Gastroesophageal sphincter (tissue), 3 donors: ENCODE measurements around the gene VGLL2.

Source experiments
- EP300 ChIP-seq: sonication (generic); formaldehyde crosslinking; IDR thresholded peaks from one replicate; pipeline ENCODE4 v1.6.1; 2017; ENCODE audit warnings: antibody characterized with exemption, mild to moderate bottlenecking
- POLR2A ChIP-seq, 2 donors: fragments of 450-650 bp; IDR thresholded peaks; one replicate each; pipeline ENCODE4 v1.6.1; 2017; ENCODE audit warnings: antibody characterized with exemption in 2 of 2, mild to moderate bottlenecking in 2 of 2, moderate library complexity in 1 of 2
- TF ChIP-seq, protein P1 (sequence below), 4 experiments: fragments of 200-600 bp in 2 of 4; fragments of 450-650 bp in 2 of 4; sonication (generic) in 1 of 4; IDR thresholded peaks; one replicate each; pipeline ENCODE4 v1.5.1; 2017 to 2019; ENCODE audit warnings: antibody characterized with exemption in 4 of 4, mild to moderate bottlenecking in 2 of 4, moderate library complexity in 2 of 4

DNA sequence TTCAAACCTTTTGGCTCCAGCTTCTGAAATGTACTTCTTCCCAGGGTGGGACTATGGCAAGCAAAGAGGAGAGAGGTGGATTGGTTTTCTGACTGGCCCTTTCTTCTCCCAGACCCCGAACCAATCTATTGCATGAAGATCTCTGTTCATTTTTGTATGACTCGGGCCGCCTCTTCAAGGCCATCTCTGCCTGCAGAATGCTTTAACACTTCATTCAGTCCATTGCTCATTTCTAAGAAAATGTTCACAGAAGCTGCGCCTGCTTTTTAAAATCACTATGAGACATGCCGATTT is 1.6 kb downstream of the VGLL2 start:
- TF ChIP-seq EP300: no peak
- TF ChIP-seq, protein P1, sequence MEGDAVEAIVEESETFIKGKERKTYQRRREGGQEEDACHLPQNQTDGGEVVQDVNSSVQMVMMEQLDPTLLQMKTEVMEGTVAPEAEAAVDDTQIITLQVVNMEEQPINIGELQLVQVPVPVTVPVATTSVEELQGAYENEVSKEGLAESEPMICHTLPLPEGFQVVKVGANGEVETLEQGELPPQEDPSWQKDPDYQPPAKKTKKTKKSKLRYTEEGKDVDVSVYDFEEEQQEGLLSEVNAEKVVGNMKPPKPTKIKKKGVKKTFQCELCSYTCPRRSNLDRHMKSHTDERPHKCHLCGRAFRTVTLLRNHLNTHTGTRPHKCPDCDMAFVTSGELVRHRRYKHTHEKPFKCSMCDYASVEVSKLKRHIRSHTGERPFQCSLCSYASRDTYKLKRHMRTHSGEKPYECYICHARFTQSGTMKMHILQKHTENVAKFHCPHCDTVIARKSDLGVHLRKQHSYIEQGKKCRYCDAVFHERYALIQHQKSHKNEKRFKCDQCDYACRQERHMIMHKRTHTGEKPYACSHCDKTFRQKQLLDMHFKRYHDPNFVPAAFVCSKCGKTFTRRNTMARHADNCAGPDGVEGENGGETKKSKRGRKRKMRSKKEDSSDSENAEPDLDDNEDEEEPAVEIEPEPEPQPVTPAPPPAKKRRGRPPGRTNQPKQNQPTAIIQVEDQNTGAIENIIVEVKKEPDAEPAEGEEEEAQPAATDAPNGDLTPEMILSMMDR (IDR thresholded peaks at IDR 0.05): no peak
- TF ChIP-seq POLR2A (IDR thresholded peaks at IDR 0.05): no peak
